Astrocyte of the cerebellum (primary cell): ENCODE measurements around the gene EFL1.

Experiments used
- DNase-seq: peaks from one replicate; pipeline ENCODE4 v3.0.0-alpha.2; 2011; ENCODE audit warnings: low read depth
- H3K4me3 ChIP-seq: 2 replicates; pipeline ENCODE4 v1.5.1; 2011; ENCODE audit warnings: mild to moderate bottlenecking, low read depth, low read length, moderate library complexity
- CTCF ChIP-seq: IDR thresholded peaks from 2 replicates; pipeline ENCODE4 v1.5.1; 2012; ENCODE audit warnings: low read length, low read depth, moderate library complexity, mild to moderate bottlenecking; ENCODE audit errors: missing control alignments
- in situ Hi-C: cut with HindIII; loops from 2 replicates; pipeline ENCODE4 v1.10.0; 2017; ENCODE audit warnings: low sequenced_read_pairs

EFL1 gene

GRCh38 chr15:82113106-82113715 is 149.3 kb downstream of the EFL1 start:
- TF ChIP-seq CTCF: no peak
- no peak for DNase-seq
- in situ Hi-C loops: no loop called here
- no peak overlapping the region for H3K4me3 ChIP-seq

- H3K4me3 ChIP-seq: no peak overlapping the region
- no peak for DNase-seq
- no peak for TF ChIP-seq CTCF
- in situ Hi-C loops: no loop called here
Observed at GRCh38 chr15:82111918-82112317, 150.6 kb downstream of the EFL1 start.

- in situ Hi-C loops: no loop called here
- no peak for DNase-seq
- H3K4me3 ChIP-seq: no peak overlapping the region
- TF ChIP-seq CTCF: no peak
Observed at GRCh38 chr15:82110144-82110543, 152.4 kb downstream of the EFL1 start.

- TF ChIP-seq CTCF: peak; percentile 97
- H3K4me3 ChIP-seq: no peak overlapping the region
- DNase-seq: no peak
- in situ Hi-C loops: no loop called here
Observed at GRCh38 chr15:82108489-82109078, 153.9 kb downstream of the EFL1 start.

- DNase-seq: no peak
- no peak overlapping the region for H3K4me3 ChIP-seq
- in situ Hi-C loops: no loop called here
- no peak for TF ChIP-seq CTCF
Observed at GRCh38 chr15:82106679-82107078, 155.9 kb downstream of the EFL1 start.

- in situ Hi-C loops: no loop called here
- TF ChIP-seq CTCF: no peak
- no peak overlapping the region for H3K4me3 ChIP-seq
- peak; percentile 60 for DNase-seq
Observed at GRCh38 chr15:82105451-82106215, 156.9 kb downstream of the EFL1 start.
